Astrocyte of the hippocampus (primary cell): ENCODE measurements around the gene SLC25A5.
A peak's percentile ranks its signal among the peaks of the same experiment; 100 is the strongest.
"Not testable (repeated sequence)": the region's sequence is repeated elsewhere in the genome, so short reads cannot be mapped to it uniquely, and the experiment has no call there.

Experiments
- DNase-seq: peaks from one replicate; pipeline ENCODE4 v3.0.0; 2011; ENCODE audit warnings: low read depth, low spot score

The SLC25A5 gene

DNA sequence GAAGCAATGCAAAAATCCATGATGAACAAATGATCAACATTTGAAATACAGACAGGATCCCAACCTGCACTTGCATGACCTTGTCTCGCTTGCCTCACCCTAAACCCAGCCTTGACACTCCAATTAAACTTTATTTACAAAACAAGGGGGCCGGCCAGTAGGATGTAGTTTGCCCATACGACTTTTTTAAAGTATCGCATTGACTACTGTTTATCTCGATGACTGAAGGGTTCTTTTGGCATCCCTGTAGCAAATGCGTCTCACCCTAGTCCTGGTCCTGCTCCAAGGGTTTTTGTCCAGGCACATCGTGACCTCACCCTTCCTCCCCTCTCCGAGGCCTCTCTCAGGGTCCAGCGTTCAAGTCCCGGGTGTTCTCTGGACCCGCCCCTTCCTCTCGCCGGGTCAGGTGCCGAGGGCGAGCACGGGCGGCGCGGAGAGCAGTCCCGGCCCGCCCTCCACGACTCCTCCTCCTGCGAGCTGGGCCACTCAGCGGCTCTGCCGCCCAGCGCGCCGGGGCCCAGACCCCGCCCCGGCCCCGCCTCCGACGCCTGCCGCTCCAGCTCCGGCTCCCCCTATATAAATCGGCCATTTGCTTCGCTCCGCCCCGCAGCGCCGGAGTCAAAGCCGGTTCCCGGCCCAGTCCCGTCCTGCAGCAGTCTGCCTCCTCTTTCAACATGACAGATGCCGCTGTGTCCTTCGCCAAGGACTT is at the start of gene SLC25A5:
Gene SLC25A5, plus strand, starts transcription at position 603 of the 709 bp plus-strand sequence. Its CDS starts 72 bp downstream, at position 675.
- DNase-seq: peak; percentile 93

DNA sequence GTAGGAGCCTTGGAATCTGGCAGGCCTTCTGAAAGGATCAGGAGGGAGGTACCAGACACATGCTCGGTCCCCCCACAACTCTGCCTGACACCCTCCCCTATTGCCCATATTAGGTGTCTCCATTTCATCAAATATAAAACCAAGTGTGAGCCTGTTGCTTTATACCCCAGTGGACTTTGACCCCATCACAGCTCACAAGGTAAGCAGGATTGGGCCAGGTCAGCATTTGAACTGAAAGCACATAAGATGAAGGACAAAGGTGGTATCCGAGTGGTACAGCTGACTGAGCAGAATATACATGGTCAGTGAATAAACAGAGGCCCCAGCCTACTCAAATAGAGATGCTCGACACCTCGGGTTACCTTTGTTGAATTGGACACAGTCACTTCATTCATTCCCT is 49.1 kb upstream of the SLC25A5 start:
- no peak for DNase-seq

DNA sequence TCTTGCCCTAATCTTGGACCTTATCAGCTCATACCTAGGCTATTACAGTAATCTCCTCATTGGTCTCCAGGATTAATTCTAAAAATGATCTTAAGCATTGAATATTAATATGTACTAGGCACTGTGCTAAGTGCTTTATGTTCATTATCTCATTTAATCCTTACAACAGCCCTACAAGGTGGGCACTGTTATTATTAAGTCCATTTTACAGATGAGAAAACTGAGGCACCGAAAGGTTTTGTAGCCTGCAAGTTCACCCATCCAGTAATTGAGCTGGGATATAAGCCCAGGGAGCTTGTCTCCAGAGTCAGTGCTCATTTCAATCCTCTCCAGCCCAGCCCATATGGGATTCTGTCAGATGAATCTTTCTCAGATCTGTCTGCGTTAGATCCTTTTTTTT is 48.3 kb upstream of the SLC25A5 start:
- DNase-seq: no peak

DNA sequence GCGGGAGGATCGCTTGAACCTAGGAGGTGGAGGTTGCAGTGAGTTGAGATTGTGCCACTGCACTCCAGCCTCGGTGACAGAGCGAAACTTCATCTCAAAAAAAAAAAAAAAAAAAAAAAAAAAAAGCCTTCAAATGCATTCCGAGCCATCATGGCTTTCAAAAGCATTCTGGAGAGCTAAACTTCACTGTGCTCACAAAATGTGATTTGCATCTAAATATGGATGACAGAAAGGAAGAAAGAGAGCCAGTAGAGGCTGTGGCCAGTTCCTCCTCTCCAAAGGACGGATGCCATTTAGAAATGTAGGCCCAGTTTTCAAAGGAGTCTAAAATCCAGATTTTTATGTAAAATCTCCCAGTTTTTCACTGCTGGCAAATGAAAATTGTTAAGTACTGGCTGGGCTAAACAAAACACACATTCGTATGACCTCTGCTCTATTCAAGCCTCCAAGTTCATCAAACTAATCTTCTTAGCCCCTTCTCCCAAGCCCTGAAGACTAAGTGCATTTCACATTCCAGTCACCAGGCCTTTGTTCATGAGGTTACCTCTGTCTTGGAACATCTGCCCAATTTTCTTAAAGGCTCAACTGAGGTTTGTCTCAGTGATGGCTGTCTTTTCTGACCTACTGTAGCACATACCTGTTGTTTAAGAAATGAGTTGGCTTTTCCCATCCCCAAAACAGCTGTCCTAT is 47.1 kb upstream of the SLC25A5 start:
- no peak for DNase-seq

DNA sequence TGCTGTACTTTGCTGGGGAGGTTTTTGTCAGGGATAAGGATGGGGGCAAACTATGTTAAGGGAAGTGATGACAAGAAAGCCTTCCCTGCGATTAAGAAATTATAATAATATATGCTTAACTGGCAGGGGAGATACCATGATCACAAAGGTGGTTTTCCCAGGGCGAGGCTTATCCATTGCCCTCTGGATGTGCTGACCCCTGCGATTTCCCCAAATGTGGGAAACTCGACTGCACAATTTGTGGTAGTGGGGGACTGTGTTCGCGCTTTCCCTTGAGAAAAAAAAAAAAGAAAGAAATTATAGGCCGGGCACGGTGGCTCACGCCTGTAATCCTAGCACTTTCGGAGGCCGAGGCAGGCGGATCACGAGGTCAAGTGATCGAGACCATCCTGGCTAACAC is 44.6 kb upstream of the SLC25A5 start:
- peak; percentile 20 for DNase-seq

DNA sequence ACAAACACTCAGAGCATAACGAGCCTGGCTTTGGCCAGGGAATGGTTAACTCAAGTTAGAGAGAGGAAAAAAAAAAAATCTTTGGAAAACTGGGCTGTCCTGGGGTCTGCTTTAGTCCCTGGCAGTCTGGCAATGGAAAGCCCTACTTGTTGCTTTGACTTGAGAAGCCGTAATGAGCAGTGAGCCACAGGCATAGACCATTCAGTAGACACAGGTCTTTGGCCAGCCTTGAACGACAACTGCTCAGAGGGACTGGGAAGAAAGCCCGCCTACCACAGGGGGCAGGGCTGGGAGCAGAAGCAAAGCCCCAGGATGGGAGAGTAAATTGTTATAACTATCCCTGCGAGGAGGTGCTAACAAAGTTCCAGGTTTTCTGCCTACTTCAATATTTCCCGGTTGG is 43.2 kb upstream of the SLC25A5 start:
- no peak for DNase-seq

DNA sequence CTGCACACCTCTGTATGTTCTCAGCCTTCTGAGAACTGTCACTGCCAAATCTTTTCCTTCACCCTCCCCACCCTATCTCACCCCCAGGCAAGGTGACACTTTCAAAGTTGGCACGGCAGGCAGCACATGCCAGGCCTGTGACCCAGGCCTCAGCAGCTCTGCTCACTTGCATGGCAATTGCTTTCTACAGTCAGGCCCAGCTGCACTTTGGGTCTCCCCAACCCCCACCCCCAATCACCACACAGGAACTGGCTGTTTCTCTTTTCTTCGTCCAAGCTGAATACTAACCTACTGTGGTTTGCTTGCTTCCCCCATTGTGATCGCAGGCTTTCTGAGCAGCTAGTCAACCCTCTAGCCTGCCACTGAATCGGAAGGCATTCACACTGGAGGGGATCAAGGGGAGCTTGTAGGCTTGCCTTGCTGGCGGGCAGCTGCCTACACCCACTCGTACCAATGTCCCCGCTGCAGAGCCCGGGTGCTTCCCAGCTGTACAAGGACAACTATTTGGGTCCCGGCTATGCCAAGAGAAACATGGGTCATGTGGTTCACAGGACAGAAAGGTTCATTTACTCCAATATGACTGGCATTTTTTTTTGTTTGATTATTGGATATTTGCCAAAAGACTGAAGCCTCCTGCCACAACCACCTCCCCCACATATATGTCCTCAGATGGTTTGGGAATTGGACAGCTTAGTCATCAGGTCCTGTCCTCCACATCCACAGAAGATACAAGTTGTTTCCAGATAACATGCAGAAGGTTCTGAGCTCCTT is 41.0 kb upstream of the SLC25A5 start:
- DNase-seq: peak; percentile 61

DNA sequence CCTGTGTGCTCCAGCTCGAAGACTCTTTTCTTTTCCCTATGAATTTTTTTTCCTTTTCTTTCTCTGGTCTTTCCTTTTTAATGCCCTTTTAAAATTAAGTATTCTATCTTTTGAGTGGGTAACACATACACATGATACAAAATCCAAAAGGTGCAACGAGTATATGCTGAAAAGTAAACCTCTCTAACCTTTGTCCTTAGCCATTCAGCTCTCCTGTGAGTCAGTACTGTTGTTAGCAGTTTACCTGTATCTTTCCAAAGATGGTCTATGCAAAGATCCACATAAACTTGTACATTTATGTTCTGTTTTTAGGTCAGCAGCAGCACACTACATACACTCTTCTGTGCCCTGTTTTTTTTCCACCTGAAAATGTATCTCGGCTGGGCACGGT is 40.5 kb upstream of the SLC25A5 start:
- no peak for DNase-seq

DNA sequence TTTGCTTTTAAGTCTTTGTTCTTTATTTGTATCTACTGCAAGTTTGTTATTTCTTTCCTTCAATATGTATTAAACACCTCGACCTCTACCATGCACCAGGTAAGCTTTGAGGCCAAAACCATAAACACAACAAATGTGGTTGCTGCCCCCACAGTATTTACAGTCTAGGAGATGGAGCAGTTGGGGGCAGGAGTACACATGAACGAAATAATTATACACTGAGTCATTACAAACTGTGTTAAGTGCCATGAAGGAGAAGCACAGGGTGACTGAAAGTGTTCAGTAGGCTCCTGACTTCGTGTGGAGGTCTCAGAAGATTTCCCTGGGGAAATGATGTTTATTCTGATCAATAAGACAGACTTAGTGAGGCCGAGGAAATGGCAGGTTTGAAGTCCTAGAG is 38.8 kb upstream of the SLC25A5 start:
- peak; percentile 41 for DNase-seq

DNA sequence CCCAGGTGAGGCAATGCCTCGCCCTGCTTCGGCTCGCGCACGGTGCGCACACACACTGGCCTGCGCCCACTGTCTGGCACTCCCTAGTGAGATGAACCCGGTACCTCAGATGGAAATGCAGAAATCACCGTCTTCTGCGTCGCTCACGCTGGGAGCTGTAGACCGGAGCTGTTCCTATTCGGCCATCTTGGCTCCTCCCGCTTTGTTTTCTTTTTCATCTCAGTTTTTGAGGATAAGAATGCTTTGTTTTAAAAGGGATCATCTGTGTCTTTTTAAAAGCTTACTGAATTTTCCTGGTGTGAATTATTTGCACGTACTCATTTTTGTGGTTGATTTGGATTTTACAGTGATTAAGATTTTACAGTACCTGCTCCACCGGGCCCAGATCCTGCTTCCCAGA is 26.9 kb upstream of the SLC25A5 start:
- DNase-seq: not testable (repeated sequence)

DNA sequence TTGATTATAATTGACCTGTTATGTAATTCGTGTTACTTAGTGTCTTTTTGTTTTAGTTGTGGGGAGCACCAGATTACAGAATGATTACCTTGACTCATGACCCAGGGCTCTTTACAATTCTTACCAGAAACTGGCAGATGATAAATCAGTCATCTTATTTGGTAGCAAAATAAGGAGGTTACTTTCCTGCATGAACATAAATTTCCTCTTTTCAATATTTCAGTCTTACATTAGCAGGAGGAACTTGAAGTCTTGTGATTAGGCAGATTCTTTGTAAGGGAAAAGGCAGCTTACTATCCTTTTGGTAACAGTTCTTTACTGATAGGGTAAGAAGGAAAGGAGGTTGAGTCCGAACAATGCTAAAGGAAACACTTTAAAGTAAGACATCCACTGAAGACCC is 26.0 kb upstream of the SLC25A5 start:
- no peak for DNase-seq

DNA sequence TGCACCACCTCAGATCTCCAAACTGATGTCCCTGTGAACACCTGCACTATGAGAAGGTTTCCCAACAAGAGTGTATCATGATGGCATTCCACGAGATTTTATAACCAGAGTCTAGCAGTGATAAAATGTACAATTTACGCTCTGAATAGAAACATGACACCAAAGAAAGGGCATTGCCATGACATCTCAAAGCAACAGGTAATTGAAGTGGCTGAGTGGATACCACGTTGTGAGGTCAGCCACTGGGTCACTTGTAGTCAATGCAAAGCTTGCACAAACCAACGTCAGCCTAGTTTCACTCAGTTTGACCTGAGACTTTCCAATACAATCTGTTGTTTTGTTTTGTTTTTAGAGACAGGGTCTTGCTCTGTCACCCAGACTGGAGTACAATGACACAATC is 15.0 kb upstream of the SLC25A5 start:
- no peak for DNase-seq

DNA sequence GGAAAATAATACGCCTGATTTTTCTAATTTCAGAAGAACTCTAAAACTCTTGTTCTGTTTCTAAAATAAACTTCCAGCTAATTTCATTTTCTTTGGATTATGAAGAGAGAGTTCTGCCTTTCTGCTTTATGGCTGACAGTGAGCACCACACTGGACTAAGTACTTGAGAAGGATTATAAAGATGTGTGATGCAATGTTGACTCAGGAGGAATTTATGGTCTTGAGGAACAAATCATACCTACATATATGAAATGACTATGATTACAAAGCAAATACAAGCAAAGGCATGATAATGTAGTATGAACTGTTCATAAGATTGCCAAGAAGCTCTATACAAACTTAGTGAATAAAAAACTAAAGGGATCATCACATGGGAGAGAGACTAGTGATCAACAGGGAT is 13.0 kb upstream of the SLC25A5 start:
- no peak for DNase-seq

DNA sequence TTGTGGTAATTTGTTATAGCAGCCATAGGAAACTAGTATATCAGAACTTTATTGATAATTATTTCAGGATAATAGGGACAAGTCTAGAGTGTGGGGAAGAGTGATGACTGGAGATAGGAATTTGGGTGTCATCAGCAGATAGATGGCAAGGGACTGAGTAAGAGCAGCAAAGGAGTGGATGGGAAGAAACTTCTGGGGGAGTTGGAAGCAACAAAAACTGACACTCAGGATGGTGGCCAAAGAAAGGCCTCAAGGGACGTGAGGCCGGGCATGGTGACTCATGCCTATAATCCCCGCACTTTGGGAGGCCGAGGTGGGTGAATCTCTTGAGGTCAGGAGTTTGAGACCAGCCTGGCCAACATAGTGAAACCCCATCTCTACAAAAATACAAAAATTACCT is 9.1 kb upstream of the SLC25A5 start:
- DNase-seq: no peak

DNA sequence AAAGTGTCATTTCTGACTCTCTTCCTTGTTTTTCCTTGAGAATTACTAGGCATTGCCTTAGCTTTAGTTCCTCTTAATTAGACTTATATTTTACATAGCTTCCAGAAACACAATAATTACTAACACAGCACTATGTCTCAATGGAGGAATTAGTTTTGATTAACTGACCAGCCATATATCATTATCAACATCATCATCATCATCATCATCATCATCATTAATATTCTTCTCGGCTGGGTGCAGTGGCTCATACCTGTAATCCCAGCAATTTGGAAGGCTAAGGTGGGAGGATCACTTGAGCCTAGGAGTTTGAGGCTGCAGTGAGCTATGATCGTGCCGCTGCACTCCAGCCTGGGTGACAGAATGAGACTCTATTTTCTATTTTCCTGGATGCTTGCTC is 2.7 kb upstream of the SLC25A5 start:
- DNase-seq: no peak

DNA sequence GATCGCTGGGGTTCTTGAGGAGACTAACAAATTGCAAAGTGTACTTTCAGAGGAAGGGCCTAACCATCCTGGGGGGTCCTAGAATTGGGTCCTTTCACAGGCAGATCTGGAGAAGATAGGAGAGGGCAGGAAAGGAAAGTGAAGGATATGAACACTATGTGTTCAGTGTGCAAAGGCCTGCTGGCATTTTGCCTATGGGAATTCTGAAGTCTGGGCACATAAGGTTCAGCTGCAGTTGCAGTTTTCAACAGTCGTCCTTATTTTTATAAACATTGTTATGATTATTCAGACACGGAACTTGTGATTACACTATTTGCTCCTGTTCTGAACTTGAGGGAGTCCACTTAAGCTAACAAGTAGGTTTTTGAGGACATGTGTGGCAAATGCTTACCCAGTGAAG is 1.3 kb upstream of the SLC25A5 start:
- no peak for DNase-seq

DNA sequence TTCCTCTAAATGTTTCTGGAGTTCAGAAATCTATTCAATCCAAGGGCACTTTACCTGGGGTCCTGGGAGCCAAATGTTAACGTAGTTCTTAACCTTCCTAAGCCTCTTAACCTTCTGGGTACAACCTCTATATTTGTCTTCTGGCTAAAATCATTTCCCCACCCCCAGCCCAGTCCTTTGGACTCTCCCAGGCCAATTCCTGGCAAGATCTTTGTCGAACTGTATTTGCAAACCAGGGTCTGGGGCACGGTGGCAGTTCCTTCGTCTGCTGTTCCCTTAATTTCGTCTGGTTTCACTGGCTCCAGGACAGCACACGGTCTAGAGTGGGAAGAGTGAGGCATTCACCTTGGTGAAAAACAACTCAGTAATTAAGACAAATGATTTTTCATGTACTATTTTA is 811 bp upstream of the SLC25A5 start:
- no peak for DNase-seq

DNA sequence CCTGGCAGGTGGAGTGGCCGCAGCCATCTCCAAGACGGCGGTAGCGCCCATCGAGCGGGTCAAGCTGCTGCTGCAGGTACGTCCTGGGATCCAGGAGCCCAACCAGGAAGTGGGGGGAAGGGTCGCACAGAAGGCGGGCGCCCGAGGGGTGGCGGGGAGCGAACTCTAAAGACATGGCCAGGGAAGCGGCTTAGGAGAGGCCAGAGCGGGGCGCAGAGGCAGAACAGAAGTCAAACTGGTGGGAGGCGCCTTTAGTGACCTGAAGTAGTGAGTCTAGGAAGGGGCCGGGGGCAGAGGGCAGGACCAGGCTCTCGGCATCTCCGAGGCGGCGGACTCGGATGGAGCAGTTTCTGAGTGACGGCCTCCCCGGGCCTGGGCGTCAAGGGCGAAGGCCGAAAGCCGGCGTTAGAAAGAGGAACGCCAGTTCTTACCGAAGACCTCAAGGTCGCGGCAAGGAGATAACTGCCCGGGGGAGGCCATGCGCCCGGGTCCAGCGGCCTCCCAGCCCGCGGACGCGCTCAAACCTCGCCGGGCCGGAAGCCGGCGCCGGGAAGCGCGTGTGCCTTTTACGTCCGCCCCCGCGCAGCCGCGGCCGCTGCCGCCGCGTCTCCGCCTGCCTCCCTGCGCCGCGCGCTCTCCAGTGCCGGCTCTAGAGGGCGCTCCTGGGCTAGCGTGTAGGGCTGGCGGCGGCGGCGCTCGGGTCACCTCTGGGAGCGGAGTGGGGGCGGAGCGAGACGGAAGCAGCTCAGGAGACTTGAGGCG is 488 bp downstream of the SLC25A5 start:
- DNase-seq: peak; percentile 92

DNA sequence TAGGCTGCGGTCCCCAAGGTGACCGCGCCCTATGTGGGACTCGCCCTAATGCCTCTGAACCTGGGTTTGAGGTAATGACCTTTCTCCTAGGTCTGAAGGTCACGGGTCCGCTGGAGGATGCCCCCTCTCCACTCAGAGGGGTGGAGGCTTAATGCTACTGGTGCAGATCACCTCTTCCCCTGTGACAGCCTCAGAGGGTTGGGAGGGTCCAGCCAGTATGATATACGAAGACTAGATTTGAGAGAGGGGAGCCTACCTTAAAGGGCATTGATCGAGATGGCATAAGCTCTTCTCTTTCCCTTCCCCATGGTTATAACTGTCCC is 1.0 kb downstream of the SLC25A5 start:
- DNase-seq: no peak

DNA sequence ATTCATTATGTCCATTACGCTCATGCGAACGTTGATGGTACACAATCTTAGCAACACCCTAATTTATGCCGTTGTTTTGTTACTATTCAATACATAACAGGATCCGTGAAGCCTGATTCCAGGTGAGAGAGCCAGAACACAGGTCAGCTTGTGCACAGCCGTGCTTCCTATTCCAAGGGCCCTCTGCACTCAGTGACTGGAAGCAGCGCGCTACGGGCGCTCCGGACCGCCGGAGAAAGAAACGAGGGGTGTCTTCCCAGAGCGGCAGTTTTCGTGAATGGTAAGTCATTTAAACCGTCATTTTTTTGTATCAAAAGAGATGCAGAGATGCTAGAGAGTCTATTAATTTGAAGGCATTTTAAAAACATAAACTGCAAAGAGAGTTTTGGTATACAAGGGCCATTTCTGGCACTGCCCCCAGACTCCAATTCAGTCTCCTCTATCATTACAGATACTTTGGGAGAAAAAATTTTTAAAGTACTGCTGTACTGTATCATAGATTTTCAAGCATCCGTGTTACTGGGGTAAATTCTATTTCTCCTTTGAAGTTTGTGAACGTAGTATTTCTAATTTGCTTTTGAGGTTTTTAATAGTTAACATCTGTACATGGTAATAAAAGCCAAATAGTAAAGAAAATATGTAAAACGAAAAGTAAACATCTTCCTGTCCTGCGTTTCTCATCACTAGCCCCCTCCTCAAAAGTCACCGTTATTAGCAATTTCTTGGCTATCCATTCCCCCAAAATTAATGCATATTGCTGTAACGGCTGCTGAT is 6.6 kb downstream of the SLC25A5 start:
- DNase-seq: no peak

DNA sequence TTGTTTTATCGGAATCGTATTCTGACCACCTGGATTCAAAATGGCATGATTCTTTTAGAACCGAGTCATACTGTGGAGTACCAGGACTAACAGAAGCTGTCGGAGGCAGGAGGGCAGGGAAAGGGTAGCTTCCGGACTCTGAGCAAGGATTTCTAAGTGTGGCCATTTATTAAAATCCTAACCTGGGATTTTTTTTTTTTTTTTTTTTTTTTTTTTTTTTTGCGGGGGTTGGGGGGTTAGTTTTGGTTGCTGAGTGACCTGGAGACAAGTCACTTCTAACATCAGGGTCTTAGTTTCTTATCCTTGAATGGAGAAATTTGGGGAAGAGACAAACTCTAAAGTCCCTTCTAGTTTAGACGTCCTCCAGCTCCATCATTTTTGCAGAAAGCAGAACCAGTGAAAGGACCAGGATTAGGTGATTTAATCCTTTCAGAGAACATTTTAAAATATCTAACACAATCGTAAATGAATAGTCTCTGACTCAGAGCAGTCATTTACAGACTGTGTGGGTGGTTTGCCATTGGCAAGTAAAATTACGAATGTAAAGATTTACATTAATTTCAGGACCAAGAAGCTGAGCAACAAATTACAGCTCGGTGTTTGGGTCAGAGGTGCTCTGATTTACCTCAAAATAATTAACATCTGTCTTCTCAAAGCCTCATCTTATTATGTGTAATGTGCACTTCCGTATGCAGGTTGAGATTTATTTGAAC is 7.3 kb downstream of the SLC25A5 start:
- no peak for DNase-seq
